Nephron (organoid): ENCODE data around the gene SMOC2.
A peak's percentile ranks its signal among the peaks of the same experiment; 100 is the strongest.

ENCODE experiments used
- H3K27ac Mint-ChIP-seq, 3 experiments: 2 replicates each; pipeline ENCODE4 v1.8.0; 2020; ENCODE audit warnings: mixed read lengths in 3 of 3, mild to moderate bottlenecking in 2 of 3, moderate library complexity in 1 of 3
- H3K27me3 Mint-ChIP-seq: 2 replicates; pipeline ENCODE4 v1.8.0; 2021; ENCODE audit warnings: low read depth, mild to moderate bottlenecking, moderate library complexity, mixed read lengths
- H3K36me3 Mint-ChIP-seq: 2 replicates; pipeline ENCODE4 v1.8.0; 2020; ENCODE audit warnings: low read depth, mixed read lengths
- H3K4me1 Mint-ChIP-seq: 2 replicates; pipeline ENCODE4 v1.8.0; 2020; ENCODE audit warnings: mixed read lengths
- H3K4me3 Mint-ChIP-seq, 3 experiments: 2 replicates each; pipeline ENCODE4 v1.8.0; 2020; ENCODE audit warnings: mild to moderate bottlenecking in 3 of 3, mixed read lengths in 3 of 3, moderate library complexity in 2 of 3
- H3K9me3 Mint-ChIP-seq: 2 replicates; pipeline ENCODE4 v1.8.0; 2020; ENCODE audit warnings: mixed read lengths
- TF ChIP-seq, protein P1 (sequence below), 3 experiments: fragments of 200-600 bp; sonication (generic); IDR thresholded peaks; one replicate each; pipeline ENCODE4 v1.5.0; 2021; ENCODE audit warnings: antibody characterized with exemption in 3 of 3; ENCODE audit not compliant: unreplicated experiment in 3 of 3

Gene SMOC2

DNA sequence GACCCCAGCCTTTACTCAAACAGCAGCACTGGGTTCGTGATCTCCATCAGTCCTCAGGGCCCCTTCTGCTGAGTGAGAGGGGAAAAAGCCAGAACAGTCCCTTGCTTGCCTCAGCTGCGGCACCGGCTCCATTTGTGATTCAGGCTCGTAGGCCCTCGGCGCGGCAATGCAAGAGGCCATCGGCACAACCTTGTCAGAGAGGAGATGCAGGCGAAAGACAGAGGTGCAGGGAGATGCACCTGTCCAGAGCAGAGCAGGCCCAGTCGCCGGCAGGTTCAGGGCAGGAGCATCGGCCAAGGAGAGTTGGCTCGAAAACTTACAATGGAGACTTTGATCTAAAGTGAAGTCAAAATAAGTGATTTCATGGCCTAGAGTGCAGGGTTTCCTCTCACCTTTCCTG is 171.6 kb downstream of the SMOC2 start:
- peaks cover 37% of the 10 kb centered on the region for H3K4me1 Mint-ChIP-seq
- no peak overlapping the region for H3K27ac Mint-ChIP-seq
- H3K9me3 Mint-ChIP-seq: peaks cover 5% of the 10 kb centered on the region
- peaks cover 12% of the 10 kb centered on the region for H3K27me3 Mint-ChIP-seq
- H3K4me3 Mint-ChIP-seq: no peak overlapping the region
- TF ChIP-seq, protein P1, sequence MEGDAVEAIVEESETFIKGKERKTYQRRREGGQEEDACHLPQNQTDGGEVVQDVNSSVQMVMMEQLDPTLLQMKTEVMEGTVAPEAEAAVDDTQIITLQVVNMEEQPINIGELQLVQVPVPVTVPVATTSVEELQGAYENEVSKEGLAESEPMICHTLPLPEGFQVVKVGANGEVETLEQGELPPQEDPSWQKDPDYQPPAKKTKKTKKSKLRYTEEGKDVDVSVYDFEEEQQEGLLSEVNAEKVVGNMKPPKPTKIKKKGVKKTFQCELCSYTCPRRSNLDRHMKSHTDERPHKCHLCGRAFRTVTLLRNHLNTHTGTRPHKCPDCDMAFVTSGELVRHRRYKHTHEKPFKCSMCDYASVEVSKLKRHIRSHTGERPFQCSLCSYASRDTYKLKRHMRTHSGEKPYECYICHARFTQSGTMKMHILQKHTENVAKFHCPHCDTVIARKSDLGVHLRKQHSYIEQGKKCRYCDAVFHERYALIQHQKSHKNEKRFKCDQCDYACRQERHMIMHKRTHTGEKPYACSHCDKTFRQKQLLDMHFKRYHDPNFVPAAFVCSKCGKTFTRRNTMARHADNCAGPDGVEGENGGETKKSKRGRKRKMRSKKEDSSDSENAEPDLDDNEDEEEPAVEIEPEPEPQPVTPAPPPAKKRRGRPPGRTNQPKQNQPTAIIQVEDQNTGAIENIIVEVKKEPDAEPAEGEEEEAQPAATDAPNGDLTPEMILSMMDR (IDR thresholded peaks at IDR 0.05; ENCODE audit: unreplicated experiment in 3 of 3): no peak
- H3K36me3 Mint-ChIP-seq: peaks cover 15% of the 10 kb centered on the region

DNA sequence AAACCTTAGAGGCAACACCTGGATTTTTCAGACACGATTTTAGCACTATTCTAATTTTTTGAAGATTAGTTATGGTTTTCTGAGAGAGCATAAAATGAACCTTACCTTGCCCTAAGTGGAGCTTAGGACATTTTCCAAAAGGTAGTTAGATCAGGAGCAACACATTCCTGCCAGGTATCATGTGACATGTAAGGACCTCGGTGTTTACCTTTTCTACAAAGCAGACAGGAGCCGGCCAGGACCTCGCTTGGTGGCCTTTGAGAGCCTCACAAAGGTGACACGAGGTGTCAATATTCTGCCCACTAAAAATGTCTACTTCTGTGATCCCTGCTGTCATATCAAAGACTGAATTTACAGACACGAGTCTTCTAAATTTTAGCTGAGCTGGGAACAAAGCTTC is 174.9 kb downstream of the SMOC2 start:
- Mint-ChIP-seq H3K27me3 (peaks cover 9% of the 10 kb centered on the region), H3K4me3 (no peak overlapping the region), H3K9me3 (peaks cover 5% of the 10 kb centered on the region), H3K36me3 (peaks cover 18% of the 10 kb centered on the region), H3K27ac (no peak overlapping the region), H3K4me1 (peaks cover 38% of the 10 kb centered on the region)
- TF ChIP-seq, protein P1 (IDR thresholded peaks at IDR 0.05; ENCODE audit: unreplicated experiment in 3 of 3): no peak

DNA sequence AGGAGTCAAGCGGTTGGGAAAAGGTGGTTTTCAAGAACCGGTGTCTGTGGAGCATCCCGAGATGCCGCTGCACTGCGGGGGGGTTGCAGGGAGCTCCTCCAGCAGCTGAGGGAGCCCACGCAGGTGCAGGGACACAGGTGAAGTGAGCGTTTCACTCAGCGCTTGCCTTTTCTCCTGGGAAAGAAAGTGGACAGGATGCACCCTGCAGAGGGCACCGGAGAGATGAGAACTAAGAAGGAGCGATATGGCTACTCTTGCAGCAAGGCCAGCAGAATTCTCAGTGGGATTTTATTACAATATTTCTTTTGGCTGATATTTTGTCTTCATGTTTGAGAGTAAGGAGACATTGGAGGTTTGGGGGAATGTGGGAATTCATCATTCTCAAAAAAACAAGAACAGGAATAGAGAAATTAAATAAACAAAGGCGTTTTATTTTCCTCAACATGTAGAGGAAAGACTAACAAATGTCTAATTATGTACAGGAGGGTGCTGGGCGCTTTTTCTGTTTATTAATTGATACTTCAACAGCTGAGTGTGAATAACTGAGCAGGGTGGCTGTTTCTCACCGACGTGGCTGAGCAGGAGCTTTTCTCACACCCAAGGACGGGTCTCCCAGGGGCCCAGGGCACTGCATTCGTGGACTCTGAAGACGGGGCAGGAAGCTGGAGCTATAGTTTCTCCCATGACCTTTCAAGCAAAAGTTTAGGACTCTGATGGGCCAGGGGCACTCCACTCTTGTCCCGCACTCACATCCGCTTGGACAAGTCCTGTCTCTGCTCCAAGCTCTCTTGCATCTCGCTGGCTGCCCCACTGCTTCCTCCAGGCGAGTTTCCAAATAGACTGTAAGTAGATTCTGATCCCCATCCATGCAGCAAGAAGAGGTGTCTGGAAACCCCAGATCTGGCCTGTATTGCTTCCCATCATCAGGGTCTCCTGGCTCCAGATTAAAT is 176.1 kb downstream of the SMOC2 start:
- peaks cover 9% of the 10 kb centered on the region for H3K27me3 Mint-ChIP-seq
- H3K4me1 Mint-ChIP-seq: peaks cover 43% of the 10 kb centered on the region
- peaks cover 21% of the 10 kb centered on the region for H3K36me3 Mint-ChIP-seq
- no peak overlapping the region for H3K4me3 Mint-ChIP-seq
- TF ChIP-seq, protein P1 (IDR thresholded peaks at IDR 0.05; ENCODE audit: unreplicated experiment in 3 of 3): peak; percentile 48 to 59 (median 48)
- H3K9me3 Mint-ChIP-seq: peaks cover 11% of the 10 kb centered on the region
- H3K27ac Mint-ChIP-seq: peak overlapping the region in 2 of 3 experiments; percentile 45 to 48

DNA sequence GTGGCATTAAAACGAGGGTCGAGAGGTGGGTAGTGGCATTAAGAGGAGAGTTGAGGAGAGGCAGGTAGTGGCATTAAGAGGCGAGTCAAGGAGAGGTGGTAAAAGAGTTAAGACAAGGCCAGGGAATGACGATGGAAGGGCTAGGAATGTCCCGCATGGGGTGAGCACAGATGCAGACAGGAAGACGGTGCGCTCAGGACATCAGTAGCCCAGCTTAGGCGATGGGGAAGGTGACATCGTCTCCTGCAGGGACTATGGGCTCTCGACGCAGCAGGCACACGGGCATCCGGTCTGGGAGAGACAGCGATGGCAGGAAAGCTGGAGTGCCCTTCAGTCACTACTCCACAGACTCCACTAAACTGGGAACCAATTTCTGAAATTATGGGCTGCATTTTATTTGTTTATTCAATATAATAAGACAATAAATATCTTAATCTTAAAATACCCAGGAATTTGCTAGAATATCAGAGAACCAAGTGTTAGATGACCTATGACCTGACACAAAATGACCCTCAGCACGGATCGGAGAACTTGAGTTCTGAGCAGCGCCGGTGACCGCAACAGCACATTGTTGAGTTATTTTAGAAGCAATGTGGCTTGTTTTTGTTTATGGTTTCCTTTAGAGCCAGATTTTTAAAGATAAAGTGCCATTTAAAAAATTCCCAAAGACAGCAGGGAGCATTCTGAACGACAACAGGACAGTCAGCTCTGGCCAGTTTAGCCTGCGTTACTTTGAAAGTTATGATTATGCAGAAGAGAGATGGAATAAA is 177.7 kb downstream of the SMOC2 start:
- Mint-ChIP-seq H3K27me3 (peaks cover 9% of the 10 kb centered on the region), H3K27ac (peak overlapping the region in 1 of 3 experiments; percentile 50), H3K36me3 (peaks cover 21% of the 10 kb centered on the region), H3K9me3 (peaks cover 11% of the 10 kb centered on the region), H3K4me3 (no peak overlapping the region), H3K4me1 (peaks cover 43% of the 10 kb centered on the region)
- TF ChIP-seq, protein P1 (IDR thresholded peaks at IDR 0.05; ENCODE audit: unreplicated experiment in 3 of 3): no peak

DNA sequence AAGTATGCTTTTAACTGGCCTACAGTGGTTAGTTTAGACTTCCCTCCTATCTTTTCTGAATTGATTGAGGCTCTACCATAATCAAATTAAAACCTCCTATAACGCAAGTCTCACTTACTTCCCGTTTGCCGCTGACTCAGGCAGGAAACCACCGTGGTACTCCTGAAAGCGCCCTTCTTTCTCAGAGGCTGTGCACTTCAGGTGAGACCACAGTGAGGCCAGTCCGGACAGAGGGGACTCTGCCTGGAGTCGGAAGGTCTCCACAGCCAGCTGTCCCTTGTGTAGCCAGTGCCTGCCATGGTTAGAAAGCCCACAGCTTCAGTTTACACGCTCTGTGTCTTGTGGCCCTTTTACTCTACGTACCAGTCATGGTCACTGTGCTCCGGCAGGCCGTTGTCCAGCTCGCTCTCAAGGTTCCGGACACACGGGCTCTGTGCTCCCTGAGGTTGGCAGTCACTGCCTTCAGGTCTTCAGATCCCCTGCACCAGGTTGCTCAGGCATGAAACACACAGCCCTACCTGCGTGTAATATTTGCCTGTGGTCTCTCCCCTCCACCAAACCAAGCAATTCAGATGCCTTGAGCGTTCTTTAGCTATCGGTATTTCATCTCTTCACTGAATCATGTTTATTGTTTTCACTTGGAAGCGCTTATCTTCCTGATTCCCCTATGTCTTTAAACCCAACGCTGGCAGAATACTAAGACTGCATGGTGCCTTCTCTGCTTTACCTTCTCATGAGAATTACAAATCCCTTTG is 178.8 kb downstream of the SMOC2 start:
- Mint-ChIP-seq H3K27me3 (peaks cover 6% of the 10 kb centered on the region), H3K27ac (peak overlapping the region in 1 of 3 experiments; percentile 39), H3K36me3 (peaks cover 16% of the 10 kb centered on the region), H3K9me3 (peaks cover 11% of the 10 kb centered on the region), H3K4me3 (no peak overlapping the region), H3K4me1 (peaks cover 49% of the 10 kb centered on the region)
- TF ChIP-seq, protein P1 (IDR thresholded peaks at IDR 0.05; ENCODE audit: unreplicated experiment in 3 of 3): no peak
